ENCODE measurements around the gene CYP3A4. TPM values are rescaled to one million over a fixed set of nuclear protein-coding genes. Genes with fewer than 3 reads are reported as not detected.

CYP3A4 gene
- not detected in 2 replicates for total RNA-seq (ENCODE audit: low replicate concordance)

GRCh38 chr7:99784007-99784406, at the start of gene CYP3A4:
Gene CYP3A4, minus strand, starts transcription at chr7:99784184. Its CDS starts 103 bp downstream, at chr7:99784081.
- DNase-seq (ENCODE audit: low read depth), result no peak
- H3K4me3 ChIP-seq (ENCODE audit: low read depth, low read length), result no peak within 1 kb of the TSS
- TF ChIP-seq CTCF (IDR thresholded peaks at IDR 0.05; ENCODE audit: insufficient read depth, low read length), result no peak

DNA sequence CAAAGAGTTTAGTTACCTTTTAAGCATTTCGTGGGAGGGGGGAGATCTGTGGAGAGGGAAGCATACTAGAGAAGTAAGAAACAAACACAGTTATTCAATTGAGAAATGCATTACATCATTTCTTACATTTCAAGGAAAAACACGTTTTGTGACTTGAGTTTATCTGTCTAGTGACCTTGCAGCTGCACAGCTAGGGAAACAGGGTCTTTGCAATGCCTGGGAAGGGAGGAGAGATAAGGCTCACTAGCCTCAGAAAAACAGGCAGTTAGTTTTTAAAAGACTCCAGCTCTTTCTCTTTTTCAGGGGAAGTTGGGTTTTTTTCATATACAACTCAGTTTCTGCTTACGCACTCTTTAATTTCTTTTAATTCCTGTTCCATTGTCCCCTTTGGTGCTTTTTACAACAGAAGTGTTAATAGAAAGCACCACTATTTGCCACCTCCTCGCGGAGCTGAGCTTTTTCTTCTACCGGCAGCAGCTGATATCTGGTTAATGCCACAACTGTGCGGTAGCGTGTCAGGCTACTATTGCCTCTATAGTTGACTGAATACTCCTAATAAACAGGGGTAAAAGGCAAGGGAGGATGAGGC, 49.4 kb upstream of the CYP3A4 start:
- DNase-seq (ENCODE audit: low read depth), result no peak
- TF ChIP-seq CTCF (IDR thresholded peaks at IDR 0.05; ENCODE audit: insufficient read depth, low read length), result no peak

DNA sequence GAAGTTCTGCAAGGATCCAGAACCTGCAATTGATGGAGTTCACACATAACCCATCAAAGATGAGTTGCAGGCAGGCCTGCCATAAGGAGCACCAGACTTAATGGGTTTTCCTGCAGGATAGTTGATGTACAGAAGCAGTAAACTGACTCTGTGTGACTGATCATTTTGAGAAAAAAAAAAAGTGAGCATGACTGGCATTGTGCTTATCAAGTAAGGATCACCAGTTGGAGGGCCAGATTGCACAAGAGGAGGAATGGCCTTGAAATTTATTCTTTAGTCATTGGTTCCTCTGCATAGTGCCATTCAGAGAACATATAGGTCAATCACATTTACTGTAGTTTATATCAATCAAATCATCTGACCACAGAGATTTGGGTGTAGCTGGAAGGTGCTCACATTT, 47.6 kb upstream of the CYP3A4 start:
- no peak overlapping the region for H3K4me3 ChIP-seq (ENCODE audit: low read depth, low read length)
- no peak for DNase-seq (ENCODE audit: low read depth)
- TF ChIP-seq CTCF (IDR thresholded peaks at IDR 0.05; ENCODE audit: insufficient read depth, low read length), result no peak

More for the DNA sequence above, 49.4 kb upstream of the CYP3A4 start:
- H3K4me3 ChIP-seq (ENCODE audit: low read depth, low read length), result no peak overlapping the region

DNA sequence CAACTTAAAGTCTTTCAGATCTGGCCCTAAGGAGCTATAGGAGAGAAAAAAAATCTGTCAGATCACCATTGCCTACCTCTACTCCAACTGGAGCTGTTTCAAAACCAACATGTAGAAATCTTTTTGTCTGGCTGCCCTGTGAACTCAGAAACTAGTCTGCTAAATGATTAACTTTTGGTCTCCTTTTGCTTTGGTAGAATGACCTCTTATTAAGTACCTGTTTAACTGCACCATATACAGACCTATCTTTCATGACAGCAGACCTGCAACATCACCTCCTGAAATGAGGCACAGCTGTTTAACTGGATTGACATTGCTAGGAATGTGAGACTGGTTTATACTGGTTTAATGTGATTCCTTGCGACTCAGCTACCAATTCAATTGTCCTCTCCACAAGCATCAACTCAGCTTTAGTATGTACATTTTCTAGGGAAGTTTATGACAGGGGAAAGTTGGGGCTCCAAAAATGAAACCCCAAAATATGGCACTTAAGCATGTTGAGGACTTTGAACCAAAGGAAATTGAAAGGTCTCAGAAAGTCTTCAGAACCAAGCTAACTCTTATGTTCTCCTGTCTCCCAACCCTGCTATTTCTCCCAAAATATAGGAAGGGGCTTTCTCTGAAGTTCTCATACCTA, 45.7 kb upstream of the CYP3A4 start:
- no peak for TF ChIP-seq CTCF (IDR thresholded peaks at IDR 0.05; ENCODE audit: insufficient read depth, low read length)
- H3K4me3 ChIP-seq (ENCODE audit: low read depth, low read length), result no peak overlapping the region
- no peak for DNase-seq (ENCODE audit: low read depth)

DNA sequence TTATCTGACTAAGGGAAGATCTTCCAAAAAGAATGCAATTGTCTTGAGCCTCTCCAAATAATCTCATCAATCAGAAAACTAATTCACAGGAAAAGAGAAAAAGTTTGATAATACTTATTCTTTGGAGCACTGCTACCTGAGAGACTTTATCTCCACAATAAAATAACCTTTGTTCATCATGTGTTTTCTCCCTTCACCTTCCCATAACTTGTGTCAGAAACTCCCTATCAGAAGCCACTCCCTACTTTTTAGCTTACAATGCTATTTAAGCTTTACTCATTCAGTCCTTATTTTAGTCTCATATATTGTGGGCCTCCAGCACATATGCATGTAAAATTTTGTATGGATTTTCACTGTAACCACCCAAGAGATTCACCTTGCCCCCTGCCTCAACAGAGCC, 44.8 kb upstream of the CYP3A4 start:
- DNase-seq (ENCODE audit: low read depth), result no peak
- no peak for TF ChIP-seq CTCF (IDR thresholded peaks at IDR 0.05; ENCODE audit: insufficient read depth, low read length)

GRCh38 chr7:99827040-99827778, 43.2 kb upstream of the CYP3A4 start:
- DNase-seq (ENCODE audit: low read depth), result no peak
- TF ChIP-seq CTCF (IDR thresholded peaks at IDR 0.05; ENCODE audit: insufficient read depth, low read length), result no peak
- no peak overlapping the region for H3K4me3 ChIP-seq (ENCODE audit: low read depth, low read length)

More for the DNA sequence above, 44.8 kb upstream of the CYP3A4 start:
- no peak overlapping the region for H3K4me3 ChIP-seq (ENCODE audit: low read depth, low read length)

Data from fibroblast of the aortic adventitia (primary cell).